22Rv1 (cell line): ENCODE measurements around the gene FMN1.

ENCODE experiments used
- H3K27ac ChIP-seq: fragments of 450-650 bp; 2 replicates; pipeline ENCODE4 v1.5.1; 2017
- ZFX ChIP-seq: fragments of 450-650 bp; IDR thresholded peaks from 2 replicates; pipeline ENCODE4 v1.6.1; 2017; ENCODE audit warnings: antibody characterized with exemption, borderline replicate concordance
- TF ChIP-seq, protein P1 (sequence below): fragments of 450-650 bp; IDR thresholded peaks from 2 replicates; pipeline ENCODE4 v1.5.1; 2017; ENCODE audit warnings: mild to moderate bottlenecking

FMN1 gene

DNA sequence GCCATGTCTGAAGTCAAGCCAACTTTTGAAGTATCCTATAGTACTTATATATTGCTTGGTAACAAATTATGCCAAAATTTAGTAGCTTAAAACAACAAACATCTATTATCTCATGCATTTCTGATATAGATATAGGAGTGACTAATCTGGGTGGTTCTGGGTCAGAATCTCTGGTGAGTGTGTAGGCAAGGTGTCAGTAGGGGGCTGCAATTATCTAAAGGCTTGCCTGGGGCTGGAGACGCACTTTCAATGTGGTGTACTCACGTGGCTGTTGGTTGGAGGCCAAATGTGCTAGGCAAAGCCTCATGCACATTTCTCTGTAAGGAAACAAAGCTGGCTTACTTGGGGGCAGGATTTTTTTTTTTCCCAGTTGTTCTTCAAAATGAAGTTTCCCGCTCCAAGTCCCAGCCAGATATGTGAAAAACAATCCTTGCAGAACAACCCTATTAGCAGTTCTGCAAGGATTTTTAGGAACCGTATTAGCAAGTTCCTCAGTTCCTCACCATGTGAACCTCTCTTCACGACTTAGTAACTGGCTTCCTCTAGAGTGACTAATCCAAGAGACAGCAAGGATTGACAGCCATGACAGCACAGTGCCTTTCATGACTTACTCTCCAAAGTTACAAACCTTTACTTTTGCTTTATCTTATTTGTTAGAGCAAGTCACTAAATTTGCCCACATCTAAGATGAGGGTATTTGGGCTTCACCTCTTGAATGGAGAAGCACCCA lies 450.9 kb downstream of the FMN1 start:
- no peak for TF ChIP-seq ZFX
- TF ChIP-seq, protein P1, sequence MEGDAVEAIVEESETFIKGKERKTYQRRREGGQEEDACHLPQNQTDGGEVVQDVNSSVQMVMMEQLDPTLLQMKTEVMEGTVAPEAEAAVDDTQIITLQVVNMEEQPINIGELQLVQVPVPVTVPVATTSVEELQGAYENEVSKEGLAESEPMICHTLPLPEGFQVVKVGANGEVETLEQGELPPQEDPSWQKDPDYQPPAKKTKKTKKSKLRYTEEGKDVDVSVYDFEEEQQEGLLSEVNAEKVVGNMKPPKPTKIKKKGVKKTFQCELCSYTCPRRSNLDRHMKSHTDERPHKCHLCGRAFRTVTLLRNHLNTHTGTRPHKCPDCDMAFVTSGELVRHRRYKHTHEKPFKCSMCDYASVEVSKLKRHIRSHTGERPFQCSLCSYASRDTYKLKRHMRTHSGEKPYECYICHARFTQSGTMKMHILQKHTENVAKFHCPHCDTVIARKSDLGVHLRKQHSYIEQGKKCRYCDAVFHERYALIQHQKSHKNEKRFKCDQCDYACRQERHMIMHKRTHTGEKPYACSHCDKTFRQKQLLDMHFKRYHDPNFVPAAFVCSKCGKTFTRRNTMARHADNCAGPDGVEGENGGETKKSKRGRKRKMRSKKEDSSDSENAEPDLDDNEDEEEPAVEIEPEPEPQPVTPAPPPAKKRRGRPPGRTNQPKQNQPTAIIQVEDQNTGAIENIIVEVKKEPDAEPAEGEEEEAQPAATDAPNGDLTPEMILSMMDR: no peak
- no peak overlapping the region for H3K27ac ChIP-seq

DNA sequence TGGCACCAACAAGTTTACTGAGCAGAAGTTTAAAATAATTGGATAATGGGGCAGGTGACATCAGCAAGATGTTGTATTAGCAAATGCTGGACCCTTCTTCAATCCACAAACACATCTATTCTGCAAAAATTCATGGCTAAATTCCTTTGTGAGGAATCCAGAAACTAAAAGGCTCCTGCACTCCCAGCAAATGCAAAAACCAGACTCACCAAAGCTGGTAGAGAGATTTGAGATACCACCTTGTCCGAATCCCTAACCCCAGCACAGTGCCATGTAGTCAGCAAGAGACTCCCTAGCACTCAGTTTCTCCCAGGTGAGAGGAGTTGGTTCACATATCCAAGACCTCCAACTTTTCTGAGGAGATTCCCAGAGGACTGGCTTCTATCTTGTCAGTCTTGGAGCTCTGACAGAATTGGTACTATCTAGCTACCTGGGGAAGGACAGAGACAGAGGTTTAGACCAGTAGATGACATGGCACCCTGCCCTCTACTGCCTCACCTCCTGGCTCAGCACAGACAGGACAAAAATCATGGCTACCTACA lies 454.9 kb downstream of the FMN1 start:
- TF ChIP-seq, protein P1: no peak
- no peak for TF ChIP-seq ZFX
- no peak overlapping the region for H3K27ac ChIP-seq

DNA sequence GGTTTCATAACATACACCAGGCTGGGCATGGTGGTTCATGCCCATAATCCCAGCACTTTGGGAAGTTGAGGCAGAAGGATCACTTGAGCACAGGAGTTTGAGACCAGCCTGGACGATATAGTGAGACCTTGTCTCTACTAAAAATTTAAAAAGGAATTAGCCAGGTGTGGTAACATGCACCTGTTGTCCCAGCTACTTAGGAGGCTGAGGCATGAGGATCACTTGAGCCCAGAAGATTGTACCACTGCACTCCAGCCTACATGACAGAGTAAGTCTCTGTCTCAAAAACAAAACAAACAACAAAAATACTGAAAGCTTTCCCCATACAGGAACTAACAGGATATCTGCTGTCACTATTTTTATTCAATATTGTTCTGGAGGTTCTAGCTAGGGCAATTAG lies 455.8 kb downstream of the FMN1 start:
- H3K27ac ChIP-seq: no peak overlapping the region
- no peak for TF ChIP-seq ZFX

DNA sequence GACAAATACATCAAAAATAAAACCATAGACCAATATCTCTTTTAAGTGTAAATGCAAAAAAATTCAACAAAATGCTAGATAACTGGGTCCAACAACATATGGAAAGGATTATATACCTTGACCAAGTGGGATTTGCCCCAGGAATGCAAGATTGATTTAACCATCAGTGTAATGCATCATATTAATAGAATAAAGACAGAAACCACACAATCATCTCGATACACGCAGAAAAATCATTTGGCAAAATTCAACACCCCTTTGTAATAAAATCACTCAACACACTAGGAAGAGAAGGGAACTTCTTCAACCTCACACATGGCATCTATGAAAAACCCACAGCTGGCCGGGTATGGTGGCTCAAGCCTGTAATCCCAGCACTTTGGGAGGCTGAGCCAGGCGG lies 457.2 kb downstream of the FMN1 start:
- no peak for TF ChIP-seq ZFX
- TF ChIP-seq, protein P1: no peak

DNA sequence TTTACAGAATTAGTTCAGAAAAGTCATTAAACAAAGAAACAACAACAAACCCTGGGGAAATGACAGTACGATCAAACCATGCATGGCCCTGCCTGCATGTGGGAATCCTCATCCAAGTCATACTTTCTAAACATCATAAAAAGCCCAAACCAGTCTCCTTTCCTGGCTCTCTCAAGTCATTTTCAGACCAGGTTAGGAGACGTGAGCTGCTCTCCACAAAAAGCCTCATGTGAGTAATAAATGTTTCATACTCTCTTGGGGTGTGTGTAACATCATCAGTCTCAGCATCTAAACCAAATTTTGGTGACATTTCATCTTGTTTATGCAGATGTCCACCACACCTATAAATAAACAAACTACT lies 457.8 kb downstream of the FMN1 start:
- no peak for TF ChIP-seq ZFX
- TF ChIP-seq, protein P1: no peak
- no peak overlapping the region for H3K27ac ChIP-seq

More for the DNA sequence above, 457.2 kb downstream of the FMN1 start:
- H3K27ac ChIP-seq: no peak overlapping the region

DNA sequence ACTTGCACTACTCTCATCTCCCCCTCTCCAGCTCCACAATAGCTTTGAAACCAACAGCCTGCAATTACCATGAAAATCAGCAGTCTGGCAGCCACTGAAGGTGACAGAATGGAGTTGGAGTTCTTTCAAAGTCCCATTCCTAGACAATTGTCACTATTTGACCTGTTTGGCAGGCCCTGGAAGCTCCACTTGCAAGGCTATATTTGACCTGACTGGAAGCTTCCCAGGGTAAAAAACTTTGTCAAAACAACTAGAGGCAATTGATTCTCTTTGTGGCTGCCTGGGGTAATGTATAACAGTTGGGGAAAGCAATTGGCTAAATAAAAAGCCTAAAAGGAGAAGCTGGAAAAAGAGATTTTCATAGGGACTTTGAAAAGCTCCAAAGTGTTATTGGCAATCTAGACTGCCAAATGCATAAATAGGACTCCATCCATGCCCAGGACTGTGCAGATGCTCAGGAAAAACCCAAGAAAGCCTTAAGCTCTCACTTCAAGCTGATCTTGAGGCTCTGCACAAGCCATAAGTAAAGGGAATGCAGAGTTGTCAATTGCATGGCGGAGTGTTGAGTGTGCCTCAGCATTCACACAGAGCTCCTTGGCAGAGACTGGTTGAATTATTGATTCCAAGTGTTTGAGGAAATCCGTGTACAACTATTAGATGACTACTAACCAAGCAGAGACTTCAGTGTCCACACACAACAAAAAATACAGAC lies 458.4 kb downstream of the FMN1 start:
- no peak for TF ChIP-seq ZFX
- TF ChIP-seq, protein P1: no peak
- no peak overlapping the region for H3K27ac ChIP-seq

DNA sequence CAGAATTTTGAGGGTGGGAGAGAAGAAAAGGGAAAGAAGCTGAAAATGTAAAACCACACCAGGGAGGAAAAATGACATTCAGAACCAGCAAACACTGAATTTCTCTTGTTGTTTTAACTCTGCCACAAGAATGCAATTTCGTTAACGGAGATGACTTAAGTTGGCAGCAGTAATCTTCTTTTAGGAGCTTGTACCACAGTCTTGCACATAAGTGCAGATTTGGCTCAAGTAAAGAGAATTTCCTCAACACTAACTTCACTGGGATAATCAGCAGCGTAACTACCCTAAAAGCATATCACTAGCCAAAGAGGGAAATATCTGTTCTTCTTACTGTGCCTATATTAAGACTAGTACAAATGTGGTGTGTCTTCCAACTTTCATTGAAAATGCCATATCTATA lies 461.2 kb downstream of the FMN1 start:
- TF ChIP-seq, protein P1: no peak
- no peak for TF ChIP-seq ZFX
- H3K27ac ChIP-seq: no peak overlapping the region
